Measurements from ENCODE around the gene URGCP.
A peak's percentile ranks its signal among the peaks of the same experiment; 100 is the strongest.
"Not testable (repeated sequence)": the region's sequence is repeated elsewhere in the genome, so short reads cannot be mapped to it uniquely, and the experiment has no call there.

URGCP gene

DNA sequence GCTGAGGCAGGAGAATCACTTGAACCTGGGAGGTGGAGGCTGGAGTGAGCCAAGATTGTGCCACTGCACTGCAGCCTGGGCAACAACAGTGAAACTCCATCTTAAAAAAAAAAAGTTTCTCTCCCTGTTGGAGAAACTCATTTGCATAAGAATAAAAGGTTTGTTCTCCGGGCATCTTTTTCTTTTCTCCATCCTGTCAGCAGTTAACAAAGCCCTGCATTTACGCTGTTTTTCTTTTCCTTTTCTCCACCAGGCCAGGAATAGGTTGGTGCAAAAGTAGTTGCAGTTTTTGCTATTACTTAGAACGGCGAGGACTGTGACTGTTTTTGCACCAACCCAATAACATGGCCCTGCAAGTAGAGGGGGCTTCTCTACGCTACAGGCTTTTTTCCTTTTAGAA is 9.5 kb upstream of the URGCP start:
- DNase-seq (ENCODE audit: low read depth in 3 of 3, low spot score in 1 of 3): no peak

DNA sequence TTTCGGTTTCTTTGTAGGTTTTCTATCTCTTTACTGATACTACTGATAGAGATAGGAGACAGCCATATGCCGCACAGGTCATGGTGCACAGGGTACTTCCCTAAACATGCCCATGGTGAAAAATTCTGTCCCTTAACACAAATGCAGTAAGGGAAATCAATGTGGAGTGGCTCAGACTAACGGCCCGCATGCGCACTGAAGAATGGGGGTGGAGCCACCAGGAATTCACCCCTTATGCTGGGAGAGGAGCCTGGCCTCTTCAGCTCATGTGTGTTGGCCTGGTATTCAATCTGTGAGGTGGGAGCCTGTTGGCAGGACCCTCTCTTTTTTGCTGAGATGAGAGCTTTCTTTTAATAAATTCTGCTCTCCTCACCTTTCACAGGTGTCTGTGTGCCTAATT is 8.4 kb upstream of the URGCP start:
- DNase-seq (ENCODE audit: low read depth in 3 of 3, low spot score in 1 of 3): no peak

DNA sequence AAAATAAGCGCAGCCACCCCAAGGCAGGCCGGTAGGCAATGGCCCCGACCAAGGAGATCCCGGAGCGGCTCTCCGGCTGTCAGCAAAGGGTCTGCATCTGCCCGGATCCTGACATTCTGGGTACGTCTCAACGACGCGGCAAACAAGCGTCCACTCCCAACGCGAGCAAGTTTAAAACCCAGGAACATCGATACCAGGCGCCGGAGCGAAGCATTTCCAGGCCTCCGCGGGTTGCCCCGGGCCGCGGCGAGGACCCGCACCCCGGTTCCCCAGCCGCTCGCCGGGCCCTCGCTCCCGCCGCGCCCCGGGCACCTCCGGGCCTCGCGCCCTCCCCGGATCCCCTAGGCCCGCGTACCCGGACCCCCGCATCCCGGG is 453 bp downstream of the URGCP start:
- peak in 1 of 3 donors; percentile 16 for DNase-seq (ENCODE audit: low read depth in 3 of 3, low spot score in 1 of 3)

DNA sequence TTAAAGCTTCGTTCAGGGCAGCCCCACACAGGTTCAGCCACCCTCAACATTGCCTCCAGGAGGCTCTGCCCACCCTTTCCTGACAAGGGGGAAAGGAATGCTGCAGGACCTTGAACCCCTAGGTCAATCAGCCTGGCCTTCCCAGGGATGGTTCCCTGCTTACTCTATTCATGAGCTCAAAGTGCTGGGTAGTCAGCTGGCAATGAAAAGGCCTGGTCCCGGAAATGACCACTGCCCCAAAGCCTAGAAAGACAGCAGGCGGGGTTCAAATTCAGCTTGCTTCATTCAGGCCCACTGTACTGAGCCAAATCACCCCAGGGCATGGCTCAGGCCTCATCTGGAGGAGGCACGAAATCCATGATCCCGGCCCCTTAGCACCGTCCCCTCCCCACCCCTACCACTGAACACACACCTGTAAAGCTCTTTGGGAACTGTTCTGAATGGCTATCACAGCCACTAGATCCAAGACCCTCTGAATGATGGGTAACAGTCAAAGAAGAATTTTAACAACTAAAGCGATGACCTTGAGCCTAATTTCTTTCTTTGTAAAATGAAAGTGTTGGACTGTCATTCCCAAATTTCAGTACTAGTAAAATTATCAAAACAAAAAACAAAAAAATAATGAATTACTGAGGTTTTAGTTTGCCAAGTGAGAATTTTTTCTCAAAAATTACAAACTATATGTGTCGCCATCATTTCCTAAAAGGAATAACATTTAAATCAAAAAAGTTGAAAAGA is 1.0 kb downstream of the URGCP start:
- no peak for DNase-seq (ENCODE audit: low read depth in 3 of 3, low spot score in 1 of 3)

DNA sequence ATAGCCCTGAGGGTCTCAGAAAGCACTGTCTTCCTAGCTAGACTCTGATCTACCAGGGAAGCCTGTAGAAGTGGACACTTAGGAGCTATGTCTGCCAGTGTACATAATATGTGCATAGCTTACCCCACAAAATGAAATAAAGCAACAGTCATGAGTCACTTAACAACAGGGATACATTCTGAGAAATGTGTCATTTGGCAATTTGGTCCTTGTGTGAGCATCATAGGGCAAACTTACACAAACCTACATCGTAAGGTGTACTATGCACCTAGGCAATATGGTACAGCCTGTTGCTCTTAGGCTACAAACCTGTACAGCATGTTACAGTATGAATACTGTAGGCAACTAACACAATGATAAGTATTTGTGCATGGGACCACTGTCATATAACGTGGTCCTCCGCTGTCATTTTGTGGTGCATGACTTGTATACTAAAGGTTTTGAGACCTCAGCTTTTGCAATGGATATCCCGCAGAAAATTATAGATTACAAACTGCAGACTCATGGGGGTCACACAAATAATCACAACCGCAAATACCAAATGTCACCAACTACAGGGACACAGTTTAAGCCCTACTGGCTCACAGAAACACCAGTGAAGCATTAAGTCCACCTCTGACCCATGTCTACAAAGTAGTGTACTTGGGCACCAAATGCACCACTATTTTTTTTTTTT is 1.7 kb downstream of the URGCP start:
- DNase-seq (ENCODE audit: low read depth in 3 of 3, low spot score in 1 of 3): no peak

DNA sequence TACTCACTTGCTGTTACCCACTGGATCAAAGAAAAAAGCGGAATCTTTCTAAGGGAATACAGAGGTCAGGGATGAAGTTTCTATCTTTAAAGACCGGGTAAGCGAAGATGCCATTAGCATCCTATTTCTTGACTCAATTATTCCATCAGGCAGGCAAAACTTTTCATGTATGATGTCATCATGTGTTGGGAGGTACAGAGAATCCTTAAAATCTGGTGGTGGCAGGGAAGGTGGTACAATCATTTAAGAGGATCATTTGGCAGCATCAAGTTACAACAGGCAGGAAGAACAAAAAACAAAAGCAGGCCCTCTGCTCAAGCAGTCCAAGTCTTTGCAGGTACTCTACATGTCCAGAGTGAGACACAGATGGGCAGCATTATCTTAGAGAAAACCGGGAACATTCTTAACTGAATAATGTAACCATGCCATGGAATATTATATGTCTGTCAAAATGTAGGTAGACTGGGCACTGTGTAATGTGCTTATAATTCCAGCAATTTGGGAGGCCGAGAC is 3.8 kb downstream of the URGCP start:
- DNase-seq (ENCODE audit: low read depth in 3 of 3, low spot score in 1 of 3): no peak

DNA sequence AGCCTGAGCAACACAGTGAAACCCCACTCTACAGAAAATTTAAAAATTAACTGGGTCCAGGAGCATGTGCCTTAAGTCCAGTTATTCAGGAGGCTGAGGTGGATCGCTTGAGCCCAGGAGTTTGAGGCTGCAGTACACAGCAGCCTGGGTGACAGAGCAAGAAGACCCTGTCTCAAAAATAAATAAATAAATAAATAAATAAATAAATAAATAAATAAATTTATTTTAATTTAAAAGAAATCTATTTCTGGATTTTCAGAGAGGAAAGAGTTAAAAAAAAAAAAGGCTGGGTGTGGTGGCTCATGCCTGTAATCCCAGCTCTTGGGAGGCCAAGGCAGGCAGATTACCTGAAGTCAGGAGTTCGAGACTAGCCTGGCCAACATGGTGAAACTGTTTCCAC is 7.8 kb downstream of the URGCP start:
- not testable (repeated sequence) for DNase-seq (ENCODE audit: low read depth in 3 of 3, low spot score in 1 of 3)

DNA sequence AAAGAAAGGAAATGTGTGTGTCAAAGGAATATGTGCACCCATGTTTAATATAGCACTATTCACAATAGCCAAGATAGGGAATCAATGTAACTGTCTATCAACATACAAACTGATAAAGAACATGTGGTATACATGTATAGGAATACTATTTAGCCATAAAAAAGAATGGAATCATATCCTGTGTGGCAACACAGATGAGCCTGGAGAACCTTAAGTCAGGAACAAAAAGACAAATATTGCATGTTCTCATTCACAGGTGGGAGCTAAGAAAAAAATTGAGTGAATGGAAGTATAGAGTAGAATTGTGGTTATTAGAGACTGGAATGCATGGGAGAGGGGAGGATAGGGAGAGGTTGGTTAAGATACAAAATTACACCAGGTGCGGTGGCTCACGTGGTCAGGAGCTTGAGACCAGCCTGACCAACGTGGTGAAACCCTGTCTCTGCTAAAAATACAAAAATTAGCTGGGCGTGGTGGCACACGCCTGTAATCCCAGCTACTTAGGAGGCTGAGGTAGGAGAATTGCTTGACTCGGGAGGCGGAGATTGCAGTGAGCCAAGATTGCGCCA is 10.5 kb downstream of the URGCP start:
- DNase-seq (ENCODE audit: low read depth in 3 of 3, low spot score in 1 of 3): no peak

DNA sequence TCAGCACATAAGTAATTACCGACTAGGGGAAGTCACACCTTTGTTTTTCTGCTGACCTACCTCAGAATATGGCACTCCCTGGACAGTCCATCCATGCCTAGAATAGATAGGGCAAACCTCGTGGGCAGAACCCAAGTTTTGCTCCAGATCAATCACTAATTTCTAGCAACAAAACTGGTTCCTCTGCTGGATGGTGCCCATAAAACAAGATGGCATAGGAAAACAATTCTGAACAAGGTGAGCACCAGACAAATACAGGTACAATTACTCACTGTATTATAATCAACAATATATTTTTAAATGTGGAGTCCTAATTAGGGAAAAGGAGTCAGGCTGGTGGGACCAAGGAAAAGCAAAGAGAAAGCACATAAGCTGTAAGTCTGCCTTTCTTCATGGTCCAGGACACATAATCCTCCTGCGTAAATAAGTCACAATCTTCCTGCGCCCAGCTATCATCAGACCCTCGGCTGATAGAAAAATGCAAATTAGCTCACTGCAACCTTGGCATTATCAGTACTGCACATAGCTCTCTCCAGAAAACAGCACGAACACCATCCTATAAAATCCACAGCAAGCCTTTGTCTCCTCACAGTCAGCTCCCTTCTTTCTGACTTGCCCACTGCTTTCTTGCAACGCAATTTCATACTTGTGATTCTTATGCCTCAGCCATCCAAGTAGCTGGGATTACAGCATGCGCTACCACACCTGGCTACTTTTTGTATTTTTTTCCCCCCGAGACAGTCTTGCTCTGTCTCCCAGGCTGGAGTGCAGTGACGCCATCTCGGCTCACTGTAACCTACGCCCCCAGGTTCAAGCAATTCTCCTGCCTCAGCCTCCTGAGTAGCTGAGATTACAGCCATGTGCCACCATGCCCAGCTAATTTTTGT is 15.1 kb downstream of the URGCP start:
- DNase-seq (ENCODE audit: low read depth in 3 of 3, low spot score in 1 of 3): no peak

DNA sequence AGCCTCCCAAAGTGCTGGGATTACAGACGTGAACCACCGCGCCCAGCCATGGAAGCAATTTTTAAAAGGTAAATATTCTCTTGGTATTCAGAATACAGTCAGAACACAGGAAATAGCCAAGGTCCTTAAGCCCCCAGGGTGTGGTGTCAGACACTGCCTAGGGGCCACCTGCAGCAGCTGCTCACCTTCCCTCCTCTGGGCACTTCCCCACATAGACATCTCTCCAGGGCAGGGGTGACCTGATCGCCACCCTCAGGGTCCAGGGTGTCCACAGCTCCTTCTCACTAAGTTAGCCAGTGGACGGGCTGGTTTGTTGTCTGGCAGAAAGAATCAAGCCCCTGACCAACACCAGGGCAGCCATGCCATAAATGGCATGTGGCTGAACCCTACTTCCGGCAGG is 15.9 kb downstream of the URGCP start:
- DNase-seq (ENCODE audit: low read depth in 3 of 3, low spot score in 1 of 3): no peak

DNA sequence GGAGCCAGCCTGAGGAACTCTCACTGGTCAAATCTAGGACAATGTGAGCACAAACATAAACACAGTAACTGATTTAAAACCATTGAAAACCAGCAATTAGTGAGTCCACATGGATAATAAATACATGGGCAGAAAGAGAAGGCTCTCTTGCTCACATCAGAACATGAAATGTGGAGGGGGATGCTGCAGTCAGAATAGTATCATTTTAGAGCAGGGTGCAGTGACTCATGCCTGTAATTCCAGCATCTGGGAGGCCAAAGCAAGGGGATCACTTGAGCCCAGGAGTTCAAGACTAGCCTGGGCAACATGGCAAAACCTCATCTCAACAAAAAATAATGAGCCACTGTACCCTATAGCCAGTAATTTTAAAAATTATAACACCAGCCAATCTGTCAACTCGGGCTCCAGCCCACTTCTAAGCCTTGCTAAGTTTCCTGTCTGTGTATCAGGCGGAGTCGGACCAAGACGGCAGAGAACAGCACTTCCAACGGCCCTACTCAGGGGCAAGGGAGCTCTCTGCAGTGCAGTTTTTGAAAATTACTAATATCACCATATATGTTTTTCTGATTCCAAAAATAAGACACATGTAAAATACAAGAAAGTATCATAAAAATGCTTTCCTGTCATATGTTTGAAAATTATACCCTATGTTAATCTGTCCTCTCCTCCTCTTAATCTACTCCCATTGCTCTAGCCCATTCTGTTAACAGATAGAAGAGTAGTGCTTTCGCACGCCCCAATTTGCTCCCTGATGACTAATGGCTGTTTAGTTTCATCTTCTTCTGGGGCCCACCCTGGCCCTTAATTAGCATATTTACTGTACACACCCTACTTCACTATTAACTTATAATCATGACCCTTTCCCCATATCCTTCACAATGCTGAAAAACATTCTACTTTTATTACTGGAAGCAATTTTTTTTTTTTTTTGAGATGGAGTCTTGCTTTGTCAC is 17.1 kb downstream of the URGCP start:
- DNase-seq (ENCODE audit: low read depth in 3 of 3, low spot score in 1 of 3): no peak

DNA sequence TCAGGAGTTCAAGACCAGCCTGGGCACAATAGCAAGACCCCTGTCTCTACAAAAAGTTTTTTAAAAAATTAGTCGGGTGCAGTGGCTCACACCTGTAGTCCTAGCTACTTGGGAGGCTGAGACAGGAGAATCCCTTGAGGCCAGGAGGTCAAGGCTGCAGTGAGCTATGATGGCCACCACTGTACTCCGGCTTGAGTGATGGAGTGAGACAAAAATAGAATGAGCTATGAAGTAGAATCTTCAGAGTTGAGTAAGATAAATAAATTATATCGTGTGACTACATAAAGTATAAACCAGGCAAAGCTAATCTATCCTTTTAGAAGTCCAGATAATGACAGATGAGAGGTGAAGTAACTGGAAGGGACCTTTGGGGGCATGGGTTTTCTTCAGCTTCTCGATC is 21.8 kb downstream of the URGCP start:
- no peak for DNase-seq (ENCODE audit: low read depth in 3 of 3, low spot score in 1 of 3)

DNA sequence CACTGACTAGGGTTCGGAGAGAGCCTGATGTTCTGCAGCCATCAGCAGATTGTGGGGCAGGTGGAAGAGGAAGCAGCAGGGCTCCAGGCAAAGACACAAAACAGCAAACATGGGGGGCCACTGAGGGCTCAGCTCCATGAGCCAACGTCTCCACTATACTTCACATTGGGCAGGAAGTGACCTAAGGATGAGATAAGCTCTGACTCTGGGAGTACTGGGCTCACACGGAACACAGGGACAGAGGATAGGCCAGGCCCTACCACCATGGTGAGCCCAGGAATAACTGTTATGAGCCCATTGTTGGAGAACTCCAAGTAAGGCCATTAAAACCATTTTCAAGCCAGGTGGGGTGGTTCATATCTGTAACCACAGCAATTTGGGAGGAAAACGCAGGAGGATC is 22.2 kb downstream of the URGCP start:
- DNase-seq (ENCODE audit: low read depth in 3 of 3, low spot score in 1 of 3): no peak

DNA sequence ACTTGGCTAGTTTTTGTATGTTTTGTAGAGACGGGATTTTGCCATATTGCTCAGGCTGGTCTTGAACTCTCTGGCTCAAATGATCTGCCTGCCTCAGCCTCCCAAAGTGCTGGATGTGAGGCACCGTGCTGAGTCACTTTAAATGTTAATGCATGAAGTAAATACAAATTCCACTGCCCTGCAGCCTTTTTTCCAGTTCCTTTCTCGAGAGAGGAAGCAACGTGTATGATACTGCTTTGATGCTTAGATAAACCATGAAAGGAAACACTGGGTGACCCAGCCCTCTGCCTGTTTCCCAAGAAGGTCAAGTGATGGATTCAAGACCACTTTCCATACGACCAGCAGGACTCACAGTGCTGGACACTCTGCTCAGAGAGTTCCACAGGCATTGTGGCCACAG is 25.8 kb downstream of the URGCP start:
- DNase-seq (ENCODE audit: low read depth in 3 of 3, low spot score in 1 of 3): no peak

DNA sequence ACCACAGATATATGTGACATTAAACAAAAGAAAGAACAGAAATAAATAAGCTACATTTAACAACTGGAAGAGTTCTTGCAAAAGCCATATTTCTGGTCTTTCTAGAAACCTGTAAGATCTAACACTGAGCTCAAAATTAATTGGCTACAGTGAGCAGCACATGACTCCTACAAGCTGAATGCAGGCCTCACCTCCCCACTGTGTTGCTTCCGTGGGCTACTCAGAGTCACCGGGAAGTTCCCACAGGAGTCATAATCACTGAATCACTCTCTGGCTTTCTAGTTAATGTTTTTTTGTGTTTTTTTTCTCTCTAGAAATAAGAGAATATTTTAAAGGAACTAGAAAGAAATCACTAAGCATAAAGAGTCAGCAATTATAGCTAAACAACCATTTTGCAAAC is 26.9 kb downstream of the URGCP start:
- no peak for DNase-seq (ENCODE audit: low read depth in 3 of 3, low spot score in 1 of 3)

DNA sequence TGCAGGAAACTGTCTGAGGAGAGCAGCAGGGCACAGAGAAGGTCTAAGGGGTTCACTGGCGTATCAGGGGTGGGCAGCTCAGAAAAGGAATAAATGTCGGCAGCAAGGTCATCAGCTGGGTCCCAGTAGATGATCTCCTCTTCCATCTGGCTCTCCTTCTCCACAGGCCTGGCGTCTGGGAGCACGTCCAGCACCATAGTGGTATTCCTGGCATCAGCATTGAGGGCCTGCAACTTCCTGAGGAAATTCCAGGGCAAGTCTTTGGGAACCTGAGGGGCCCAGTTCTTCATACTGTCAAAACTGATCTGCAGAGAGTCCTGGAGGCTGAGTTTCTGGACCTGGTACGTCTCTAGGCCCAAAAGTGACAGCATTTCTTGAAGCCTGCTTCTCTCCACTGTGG is 27.5 kb downstream of the URGCP start:
- DNase-seq (ENCODE audit: low read depth in 3 of 3, low spot score in 1 of 3): no peak

DNA sequence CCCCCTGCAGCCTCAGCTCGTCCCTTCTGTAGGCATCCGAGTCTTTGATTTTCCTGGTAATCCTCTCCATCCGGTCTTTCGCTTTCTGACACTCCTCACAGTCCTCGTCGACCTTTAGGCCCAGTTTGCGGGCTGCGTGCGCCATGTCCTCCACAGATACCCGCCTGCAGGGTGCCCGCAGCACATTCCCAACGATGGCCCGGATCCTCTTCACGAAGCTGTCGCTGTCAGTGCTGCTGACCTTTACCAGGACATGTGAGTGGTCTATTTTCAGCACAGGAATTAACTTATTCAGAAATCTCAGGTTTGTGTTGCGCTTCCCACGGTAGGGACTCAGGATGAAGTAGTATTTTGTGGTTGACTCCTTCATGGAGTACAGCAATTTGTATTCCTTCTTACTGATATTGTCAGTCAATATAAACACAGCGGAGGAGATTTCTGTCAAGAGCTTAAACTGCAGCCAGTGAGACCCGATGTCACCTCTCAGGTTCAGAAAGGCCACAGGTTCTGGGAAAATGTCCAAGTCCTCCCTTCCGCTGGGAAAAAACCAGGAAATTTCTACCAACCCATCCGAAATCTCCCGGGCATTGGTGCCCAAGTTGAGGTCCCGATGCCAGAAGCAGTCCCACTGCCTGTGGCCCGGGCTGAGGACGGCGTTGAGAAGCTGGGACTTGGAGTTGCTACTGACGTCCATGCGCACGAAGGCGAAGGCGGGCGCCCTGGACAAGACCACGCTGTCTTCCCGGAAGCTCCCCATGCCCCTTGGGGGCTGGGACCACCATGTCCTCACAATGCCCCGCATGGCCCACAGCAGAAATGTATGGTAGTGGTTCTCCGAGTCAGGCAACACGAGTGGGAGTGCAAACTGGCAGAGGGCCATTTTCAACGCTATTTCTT is 28.2 kb downstream of the URGCP start:
- no peak for DNase-seq (ENCODE audit: low read depth in 3 of 3, low spot score in 1 of 3)

DNA sequence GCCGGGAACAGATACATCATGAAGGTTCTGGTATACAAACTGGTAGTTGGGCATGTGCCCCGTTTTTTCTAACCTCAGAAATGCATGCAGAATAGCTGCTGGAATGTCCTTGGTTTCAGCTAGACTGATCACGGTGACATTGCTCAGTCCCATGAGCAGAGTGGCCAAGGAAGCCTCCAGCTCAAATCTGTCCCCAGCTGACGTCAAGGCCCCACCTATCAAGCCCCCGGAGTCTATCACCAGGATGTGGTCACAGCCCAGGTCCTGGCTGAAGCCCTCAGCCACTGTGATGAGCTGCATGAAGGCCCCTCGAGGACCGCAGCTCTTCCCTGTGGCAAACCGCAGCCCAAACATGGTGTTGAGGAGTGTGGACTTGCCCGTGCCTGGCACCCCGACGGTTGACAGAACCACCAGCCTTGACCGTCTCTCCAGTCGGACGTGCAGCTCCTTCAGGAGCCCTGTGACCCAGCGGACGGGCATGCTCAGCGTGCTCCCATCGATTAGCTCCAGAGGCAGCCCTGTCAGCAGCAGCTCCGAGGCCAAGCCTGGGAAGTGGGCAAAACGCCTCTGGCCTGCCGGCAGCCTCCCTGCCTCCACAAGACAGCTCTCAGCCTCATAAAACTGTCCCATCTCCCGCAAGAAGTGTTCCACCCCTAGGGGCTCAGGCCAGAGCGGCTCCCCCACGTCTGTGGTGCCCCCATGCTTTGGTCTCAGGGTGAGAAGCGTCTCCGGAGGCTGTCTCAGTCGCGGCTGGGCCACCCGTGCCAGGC is 29.2 kb downstream of the URGCP start:
- no peak for DNase-seq (ENCODE audit: low read depth in 3 of 3, low spot score in 1 of 3)

DNA sequence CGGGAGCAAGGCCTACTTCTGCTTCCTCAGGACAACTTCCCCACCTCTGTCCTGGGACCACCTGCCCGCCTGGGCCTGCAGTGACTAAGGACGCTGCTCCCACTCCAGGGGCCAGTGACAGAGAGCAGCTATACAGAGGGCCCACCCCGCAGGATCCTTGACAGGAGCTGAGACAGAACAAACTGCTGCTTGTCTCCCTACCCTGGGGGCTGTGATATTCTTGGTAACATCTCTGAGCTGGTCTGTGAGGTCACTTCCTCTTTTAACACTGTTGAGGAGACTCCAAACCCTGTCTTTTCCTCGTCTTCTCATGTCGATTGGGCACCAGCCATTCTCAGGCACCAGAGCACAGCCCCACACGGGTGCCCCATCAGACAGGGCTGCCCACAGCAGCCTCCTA is 30.2 kb downstream of the URGCP start:
- DNase-seq (ENCODE audit: low read depth in 3 of 3, low spot score in 1 of 3): no peak

All from stimulated activated CD4-positive, alpha-beta T cell treated with anti-CD3 and anti-CD28 coated beads, TNF-alpha, amount 100 ng/mL, for 1 hour (primary cell).